ENCODE results near the gene C19orf73. TPM values are rescaled to one million over a fixed set of nuclear protein-coding genes. Genes with fewer than 3 reads are reported as not detected.

Gene C19orf73
- total and polyA plus RNA-seq, 2 experiments from 2014 or later = 8.1 to 9.1 TPM

DNA sequence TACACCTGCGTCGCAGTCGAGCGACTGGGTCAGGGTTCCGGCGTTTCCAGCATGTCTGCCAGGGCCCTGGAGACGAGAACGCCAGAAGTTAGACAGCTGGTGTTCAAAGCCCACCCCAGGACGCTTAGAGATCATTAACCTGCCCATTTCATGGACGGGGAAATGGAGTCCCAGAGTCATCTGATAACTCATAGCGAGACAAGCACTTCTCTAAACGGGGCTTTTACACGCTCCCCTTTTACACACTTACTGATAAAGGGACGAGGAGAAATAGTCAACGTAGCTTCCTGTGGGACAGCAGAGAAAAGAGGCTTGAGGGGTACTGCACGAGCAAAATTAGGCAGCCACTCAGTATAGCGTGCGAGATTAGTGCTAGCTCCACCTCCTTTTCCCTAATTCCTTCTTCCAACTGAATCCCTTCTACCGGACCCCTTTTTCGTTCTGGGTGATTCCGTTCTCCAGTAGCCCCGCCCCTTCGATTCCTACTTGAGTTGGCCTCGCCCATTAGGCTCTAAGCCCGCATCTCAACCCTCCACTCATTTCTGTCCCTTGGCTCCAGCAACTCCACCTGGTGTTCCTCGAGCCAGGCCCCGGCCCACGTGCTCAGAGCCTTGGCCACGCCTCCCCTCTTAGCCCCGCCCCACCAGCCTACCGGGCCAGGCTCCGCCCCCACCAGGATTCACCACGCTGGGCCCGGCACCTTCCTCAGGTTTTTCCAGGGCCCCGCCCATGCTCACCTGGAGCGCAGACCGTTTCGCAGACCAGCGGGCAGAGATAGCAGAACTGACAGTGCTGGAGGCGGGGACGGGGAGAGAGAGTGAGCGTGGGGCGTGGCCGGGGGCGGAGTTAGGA is 32.5 kb upstream of the C19orf73 start:
- Histone ChIP-seq H3K4me3 (peak overlapping the region; percentile 96), H3F3A (replicated peaks; ENCODE audit: low read depth) (peaks cover 17% of the 10 kb centered on the region), H2AFZ (no peak overlapping the region), H3K27me3 (ENCODE audit: insufficient read depth) (peaks cover 7% of the 10 kb centered on the region; the same call in 1 of the 2 replicates), H3K4me1 (ENCODE audit: insufficient read depth) (peaks cover 27% of the 10 kb centered on the region), H4K20me1 (replicated peaks; ENCODE audit: insufficient read depth) (no peaks in the 10 kb centered on the region), H3K79me2 (replicated peaks; ENCODE audit: insufficient read depth) (no peaks in the 10 kb centered on the region), H3K27ac (ENCODE audit: low read depth) (no peak overlapping the region), H3K9me2 (ENCODE audit: insufficient read depth) (peaks cover 19% of the 10 kb centered on the region), H3K4me2 (peak overlapping the region; percentile 99), H3K36me3 (ENCODE audit: insufficient read depth) (no peaks in the 10 kb centered on the region)
- DNase-seq (ENCODE audit: low spot score) (peak; percentile 100), ATAC-seq (peak; percentile 57)
- Mint-ChIP-seq H3K9me3 (peaks cover 12% of the 10 kb centered on the region), H3K4me3 (peak overlapping the region; percentile 96), H3K36me3 (ENCODE audit: low read depth) (peaks cover 8% of the 10 kb centered on the region; the same call in 2 of the 3 replicates), H3K27ac (peak overlapping the region; percentile 78; the same call in 1 of the 2 replicates), H3K4me1 (peaks cover 46% of the 10 kb centered on the region), H3K27me3 (ENCODE audit: insufficient read depth, low read depth, poor library complexity) (peaks cover 25% of the 10 kb centered on the region)
- no peak for TF ChIP-seq NANOG (IDR thresholded peaks at IDR 0.05; ENCODE audit: borderline replicate concordance)
- no peak for TF ChIP-seq CREB1 (CRISPR knock-in tag; IDR thresholded peaks at IDR 0.05; ENCODE audit: low read depth)
- no peak for TF ChIP-seq REST (IDR thresholded peaks at IDR 0.05; ENCODE audit: unreplicated experiment)
- TF ChIP-seq ZNF331 (CRISPR knock-in tag; IDR thresholded peaks at IDR 0.05; ENCODE audit: low read depth) = no peak
- no peak for TF ChIP-seq CTCF (conservative IDR thresholded peaks at IDR 0.05; ENCODE audit: low read depth in 2 of 2)
- TF ChIP-seq EZH2 (IDR thresholded peaks at IDR 0.05; ENCODE audit: low read depth, unreplicated experiment) = no peak
- TF ChIP-seq STAT1 (IDR thresholded peaks at IDR 0.05; ENCODE audit: unreplicated experiment) = no peak
- TF ChIP-seq ZNF114 (CRISPR knock-in tag; IDR thresholded peaks at IDR 0.05) = no peak
- no peak for TF ChIP-seq ETS1 (IDR thresholded peaks at IDR 0.05)
- no peak for TF ChIP-seq JUNB (IDR thresholded peaks at IDR 0.05; ENCODE audit: unreplicated experiment)
- no peak for TF ChIP-seq EZH2phosphoT487 (IDR thresholded peaks at IDR 0.05; ENCODE audit: unreplicated experiment)
- TF ChIP-seq POLR2AphosphoS5 (IDR thresholded peaks at IDR 0.05; ENCODE audit: low read depth) = no peak
- TF ChIP-seq, protein P1, sequence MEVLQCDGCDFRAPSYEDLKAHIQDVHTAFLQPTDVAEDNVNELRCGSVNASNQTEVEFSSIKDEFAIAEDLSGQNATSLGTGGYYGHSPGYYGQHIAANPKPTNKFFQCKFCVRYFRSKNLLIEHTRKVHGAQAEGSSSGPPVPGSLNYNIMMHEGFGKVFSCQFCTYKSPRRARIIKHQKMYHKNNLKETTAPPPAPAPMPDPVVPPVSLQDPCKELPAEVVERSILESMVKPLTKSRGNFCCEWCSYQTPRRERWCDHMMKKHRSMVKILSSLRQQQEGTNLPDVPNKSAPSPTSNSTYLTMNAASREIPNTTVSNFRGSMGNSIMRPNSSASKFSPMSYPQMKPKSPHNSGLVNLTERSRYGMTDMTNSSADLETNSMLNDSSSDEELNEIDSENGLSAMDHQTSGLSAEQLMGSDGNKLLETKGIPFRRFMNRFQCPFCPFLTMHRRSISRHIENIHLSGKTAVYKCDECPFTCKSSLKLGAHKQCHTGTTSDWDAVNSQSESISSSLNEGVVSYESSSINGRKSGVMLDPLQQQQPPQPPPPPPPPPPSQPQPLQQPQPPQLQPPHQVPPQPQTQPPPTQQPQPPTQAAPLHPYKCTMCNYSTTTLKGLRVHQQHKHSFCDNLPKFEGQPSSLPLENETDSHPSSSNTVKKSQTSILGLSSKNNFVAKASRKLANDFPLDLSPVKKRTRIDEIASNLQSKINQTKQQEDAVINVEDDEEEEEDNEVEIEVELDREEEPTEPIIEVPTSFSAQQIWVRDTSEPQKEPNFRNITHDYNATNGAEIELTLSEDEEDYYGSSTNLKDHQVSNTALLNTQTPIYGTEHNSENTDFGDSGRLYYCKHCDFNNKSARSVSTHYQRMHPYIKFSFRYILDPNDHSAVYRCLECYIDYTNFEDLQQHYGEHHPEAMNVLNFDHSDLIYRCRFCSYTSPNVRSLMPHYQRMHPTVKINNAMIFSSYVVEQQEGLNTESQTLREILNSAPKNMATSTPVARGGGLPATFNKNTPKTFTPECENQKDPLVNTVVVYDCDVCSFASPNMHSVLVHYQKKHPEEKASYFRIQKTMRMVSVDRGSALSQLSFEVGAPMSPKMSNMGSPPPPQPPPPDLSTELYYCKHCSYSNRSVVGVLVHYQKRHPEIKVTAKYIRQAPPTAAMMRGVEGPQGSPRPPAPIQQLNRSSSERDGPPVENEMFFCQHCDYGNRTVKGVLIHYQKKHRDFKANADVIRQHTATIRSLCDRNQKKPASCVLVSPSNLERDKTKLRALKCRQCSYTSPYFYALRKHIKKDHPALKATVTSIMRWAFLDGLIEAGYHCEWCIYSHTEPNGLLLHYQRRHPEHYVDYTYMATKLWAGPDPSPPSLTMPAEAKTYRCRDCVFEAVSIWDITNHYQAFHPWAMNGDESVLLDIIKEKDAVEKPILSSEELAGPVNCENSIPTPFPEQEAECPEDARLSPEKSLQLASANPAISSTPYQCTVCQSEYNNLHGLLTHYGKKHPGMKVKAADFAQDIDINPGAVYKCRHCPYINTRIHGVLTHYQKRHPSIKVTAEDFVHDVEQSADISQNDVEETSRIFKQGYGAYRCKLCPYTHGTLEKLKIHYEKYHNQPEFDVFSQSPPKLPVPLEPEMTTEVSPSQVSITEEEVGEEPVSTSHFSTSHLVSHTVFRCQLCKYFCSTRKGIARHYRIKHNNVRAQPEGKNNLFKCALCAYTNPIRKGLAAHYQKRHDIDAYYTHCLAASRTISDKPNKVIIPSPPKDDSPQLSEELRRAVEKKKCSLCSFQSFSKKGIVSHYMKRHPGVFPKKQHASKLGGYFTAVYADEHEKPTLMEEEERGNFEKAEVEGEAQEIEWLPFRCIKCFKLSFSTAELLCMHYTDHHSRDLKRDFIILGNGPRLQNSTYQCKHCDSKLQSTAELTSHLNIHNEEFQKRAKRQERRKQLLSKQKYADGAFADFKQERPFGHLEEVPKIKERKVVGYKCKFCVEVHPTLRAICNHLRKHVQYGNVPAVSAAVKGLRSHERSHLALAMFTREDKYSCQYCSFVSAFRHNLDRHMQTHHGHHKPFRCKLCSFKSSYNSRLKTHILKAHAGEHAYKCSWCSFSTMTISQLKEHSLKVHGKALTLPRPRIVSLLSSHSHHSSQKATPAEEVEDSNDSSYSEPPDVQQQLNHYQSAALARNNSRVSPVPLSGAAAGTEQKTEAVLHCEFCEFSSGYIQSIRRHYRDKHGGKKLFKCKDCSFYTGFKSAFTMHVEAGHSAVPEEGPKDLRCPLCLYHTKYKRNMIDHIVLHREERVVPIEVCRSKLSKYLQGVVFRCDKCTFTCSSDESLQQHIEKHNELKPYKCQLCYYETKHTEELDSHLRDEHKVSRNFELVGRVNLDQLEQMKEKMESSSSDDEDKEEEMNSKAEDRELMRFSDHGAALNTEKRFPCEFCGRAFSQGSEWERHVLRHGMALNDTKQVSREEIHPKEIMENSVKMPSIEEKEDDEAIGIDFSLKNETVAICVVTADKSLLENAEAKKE (CRISPR knock-in tag; IDR thresholded peaks at IDR 0.05) = no peak

Measured in GM23338 (cell line).